ENCODE measurements around the gene ABCC10.

- TF ChIP-seq EZH2 (IDR thresholded peaks at IDR 0.05; ENCODE audit: borderline replicate concordance, insufficient read depth, low read length, poor library complexity, severe bottlenecking) (no peak), RAD21 (conservative IDR thresholded peaks at IDR 0.05) (no peak), CTCF (IDR thresholded peaks at IDR 0.05; ENCODE audit: poor library complexity, severe bottlenecking) (no peak), TAF1 (IDR thresholded peaks at IDR 0.05; ENCODE audit: low read depth) (no peak)
Observed at GRCh38 chr6:43432009-43432945, 4.9 kb downstream of the ABCC10 start.

Data from neural cell (in vitro differentiated cells).